Measurements from ENCODE around the gene DAPP1.

DNA sequence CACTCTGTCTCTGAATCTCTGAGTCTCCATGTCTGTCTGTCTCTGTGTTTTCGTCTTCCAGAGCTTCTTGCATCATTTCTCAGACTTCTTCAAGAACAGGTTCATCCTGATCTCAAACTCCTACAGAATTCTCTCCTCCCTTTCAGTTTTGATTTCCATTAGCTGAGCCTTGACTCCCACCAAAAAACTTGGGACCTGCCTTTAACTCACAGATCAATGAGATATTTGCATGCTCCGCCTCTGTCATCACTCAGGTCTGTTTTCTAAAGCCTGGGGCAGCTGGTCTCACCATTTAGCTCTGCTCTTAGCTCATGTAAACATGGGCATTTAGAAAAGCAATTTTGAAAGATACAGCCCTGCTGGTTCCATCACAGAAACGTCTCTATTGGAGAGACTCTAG is 8.6 kb downstream of the DAPP1 start:
- TF ChIP-seq CTCF (conservative IDR thresholded peaks at IDR 0.05; ENCODE audit: low read depth in 2 of 2) = no peak
- no peak for TF ChIP-seq JUNB (IDR thresholded peaks at IDR 0.05; ENCODE audit: unreplicated experiment)
- no peak for TF ChIP-seq POLR2AphosphoS5 (IDR thresholded peaks at IDR 0.05; ENCODE audit: low read depth)
- TF ChIP-seq EZH2 (IDR thresholded peaks at IDR 0.05; ENCODE audit: low read depth, unreplicated experiment) = no peak
- no peak for TF ChIP-seq REST (IDR thresholded peaks at IDR 0.05; ENCODE audit: unreplicated experiment)
- TF ChIP-seq CREB1 (CRISPR knock-in tag; IDR thresholded peaks at IDR 0.05; ENCODE audit: low read depth) = no peak
- TF ChIP-seq STAT1 (IDR thresholded peaks at IDR 0.05; ENCODE audit: unreplicated experiment) = no peak
- TF ChIP-seq EZH2phosphoT487 (IDR thresholded peaks at IDR 0.05; ENCODE audit: unreplicated experiment) = no peak
- no peak for TF ChIP-seq ZNF114 (CRISPR knock-in tag; IDR thresholded peaks at IDR 0.05)

All from GM23338 (cell line).